ENCODE measurements around the gene UTP4. TPM values are rescaled to one million over a fixed set of nuclear protein-coding genes. Genes with fewer than 3 reads are reported as not detected.
"Not testable (repeated sequence)": the region's sequence is repeated elsewhere in the genome, so short reads cannot be mapped to it uniquely, and the experiment has no call there.

Gene UTP4
- total and polyA plus RNA-seq, 10 donors, result 12.6 to 37.9 (median 17.1) TPM

GRCh38 chr16:69120096-69120664, 12.3 kb upstream of the UTP4 start:
- DNase-seq, result peak; percentile 54
- Histone ChIP-seq H3K4me1 (peaks cover 0 to 45% (median 3%) of the 10 kb centered on the region in 6 donors), H3K9me3 (no peaks in the 10 kb centered on the region), H3K36me3 (peaks cover 4 to 79% (median 38%) of the 10 kb centered on the region in 6 donors), H3K27ac (no peak overlapping the region), H3K27me3 (replicated peaks in 1 of 7) (no peaks in the 10 kb centered on the region), H3K4me3 (no peak overlapping the region)
- intact Hi-C loops (cut with DNase I; ENCODE audit: low total_unique reads), result loop anchor here (10.0 kb wide), 1 partner anchor 415 kb away; no protein-coding TSS in a partner anchor
- WGBS, 5 donors, result 95 to 98% (median 96%) methylated on average over 16 to 19 of the region's 19 CpGs
- no peak for TF ChIP-seq CTCF (IDR thresholded peaks at IDR 0.05 in 8 of 11, conservative IDR thresholded peaks at IDR 0.05 in 3 of 11)

DNA sequence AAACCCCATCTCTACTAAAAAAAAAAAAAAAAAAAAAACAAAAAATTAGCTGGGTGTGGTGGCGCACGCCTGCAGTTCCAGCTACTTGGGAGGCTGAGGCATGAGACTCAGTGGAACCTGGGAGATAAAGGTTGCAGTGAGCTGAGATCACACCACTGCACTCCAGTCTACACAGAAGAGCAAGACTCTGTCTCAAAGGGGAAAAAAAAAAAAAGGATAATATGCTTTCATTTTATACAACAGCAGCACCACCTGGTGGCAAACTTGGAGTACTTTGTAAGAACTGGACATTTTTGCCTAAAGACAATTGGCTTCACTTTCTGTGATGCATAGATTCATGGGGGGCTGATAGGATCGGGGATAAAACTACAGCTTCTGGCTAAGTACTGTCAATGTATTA, 8.5 kb upstream of the UTP4 start:
- H3K36me3 ChIP-seq, result peaks cover 4 to 63% (median 30%) of the 10 kb centered on the region in 6 donors

DNA sequence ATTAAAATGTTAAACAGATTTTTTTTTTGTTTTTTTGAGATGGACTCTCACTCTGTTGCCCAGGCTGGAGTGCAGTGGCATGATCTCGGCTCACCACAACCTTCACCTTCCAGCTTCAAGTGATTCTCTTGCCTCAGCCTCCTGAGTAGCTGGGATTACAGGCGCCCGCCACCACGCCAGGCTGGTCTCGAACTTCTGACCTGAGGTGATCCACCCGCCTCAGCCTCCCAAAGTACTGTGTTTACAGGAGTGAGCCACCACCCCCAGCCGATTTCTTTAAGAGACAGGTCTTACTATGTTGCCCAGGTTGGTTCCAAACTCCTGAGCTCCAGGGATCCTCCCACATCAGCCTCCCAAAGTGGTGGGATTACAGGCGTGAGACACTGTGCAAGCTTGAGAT, 8.0 kb upstream of the UTP4 start:
- intact Hi-C loops (cut with DNase I; ENCODE audit: low total_unique reads), result loop anchor here (10.0 kb wide), 1 partner anchor 420 kb away; no protein-coding TSS in a partner anchor
- Histone ChIP-seq H3K36me3 (peaks cover 4 to 61% (median 25%) of the 10 kb centered on the region in 6 donors), H3K4me1 (peaks cover 9 to 70% (median 19%) of the 10 kb centered on the region in 6 donors)
- peak; percentile 46 for DNase-seq
- H3K27ac ChIP-seq; H3K27me3 ChIP-seq (replicated peaks in 1 of 7); H3K9me3 ChIP-seq; H3K4me3 ChIP-seq: not testable (repeated sequence)
- 84 to 94% (median 92%) methylated on average over 8 of the region's 8 CpGs for WGBS, 5 donors

More for the DNA sequence above, 8.5 kb upstream of the UTP4 start:
- intact Hi-C loops (cut with DNase I; ENCODE audit: low total_unique reads), result loop anchor here (10.0 kb wide), 1 partner anchor 419 kb away; no protein-coding TSS in a partner anchor
- H3K27me3 ChIP-seq (replicated peaks in 1 of 7), result no peaks in the 10 kb centered on the region
- H3K9me3 ChIP-seq, result no peaks in the 10 kb centered on the region
- H3K4me1 ChIP-seq, result peaks cover 7 to 68% (median 17%) of the 10 kb centered on the region in 6 donors
- H3K4me3 ChIP-seq, result no peak overlapping the region
- no peak overlapping the region for H3K27ac ChIP-seq
- WGBS, 5 donors, result 85 to 87% (median 85%) methylated on average over 3 of the region's 3 CpGs
- peak; percentile 20 for DNase-seq
- peak; percentile 50 to 78 (median 68) for TF ChIP-seq CTCF (IDR thresholded peaks at IDR 0.05 in 8 of 11, conservative IDR thresholded peaks at IDR 0.05 in 3 of 11)
- no peak for TF ChIP-seq POLR2AphosphoS5 (IDR thresholded peaks at IDR 0.05)
- no peak for TF ChIP-seq POLR2A (IDR thresholded peaks at IDR 0.05)

GRCh38 chr16:69124961-69125360, 7.5 kb upstream of the UTP4 start:
- Histone ChIP-seq H3K4me1 (peaks cover 14 to 71% (median 24%) of the 10 kb centered on the region in 6 donors), H3K36me3 (peaks cover 4 to 56% (median 19%) of the 10 kb centered on the region in 6 donors)
- 95 to 96% (median 96%) methylated on average over 14 of the region's 14 CpGs for WGBS, 5 donors
- H3K27me3 ChIP-seq (replicated peaks in 1 of 7); H3K27ac ChIP-seq; H3K9me3 ChIP-seq; H3K4me3 ChIP-seq: not testable (repeated sequence)
- DNase-seq, result peak; percentile 17
- intact Hi-C loops (cut with DNase I; ENCODE audit: low total_unique reads), result loop anchor here (10.0 kb wide), 1 partner anchor 420 kb away; no protein-coding TSS in a partner anchor

GRCh38 chr16:69126221-69126620, 6.2 kb upstream of the UTP4 start:
- Histone ChIP-seq H3K36me3 (peaks cover 0 to 43% (median 7%) of the 10 kb centered on the region in 6 donors), H3K27ac (peak overlapping the region in 1 of 8 donors; percentile 10), H3K4me3 (no peak overlapping the region), H3K4me1 (peaks cover 25 to 83% (median 36%) of the 10 kb centered on the region in 6 donors), H3K9me3 (no peaks in the 10 kb centered on the region), H3K27me3 (replicated peaks in 1 of 7) (no peaks in the 10 kb centered on the region)
- no peak for DNase-seq
- intact Hi-C loops (cut with DNase I; ENCODE audit: low total_unique reads), result loop anchor here (10.0 kb wide), 1 partner anchor 421 kb away; no protein-coding TSS in a partner anchor
- TF ChIP-seq POLR2A (IDR thresholded peaks at IDR 0.05) (no peak), POLR2AphosphoS5 (IDR thresholded peaks at IDR 0.05) (no peak), CTCF (IDR thresholded peaks at IDR 0.05 in 8 of 11, conservative IDR thresholded peaks at IDR 0.05 in 3 of 11) (no peak)
- 67 to 77% (median 67%) methylated on average over 3 of the region's 3 CpGs for WGBS, 5 donors

DNA sequence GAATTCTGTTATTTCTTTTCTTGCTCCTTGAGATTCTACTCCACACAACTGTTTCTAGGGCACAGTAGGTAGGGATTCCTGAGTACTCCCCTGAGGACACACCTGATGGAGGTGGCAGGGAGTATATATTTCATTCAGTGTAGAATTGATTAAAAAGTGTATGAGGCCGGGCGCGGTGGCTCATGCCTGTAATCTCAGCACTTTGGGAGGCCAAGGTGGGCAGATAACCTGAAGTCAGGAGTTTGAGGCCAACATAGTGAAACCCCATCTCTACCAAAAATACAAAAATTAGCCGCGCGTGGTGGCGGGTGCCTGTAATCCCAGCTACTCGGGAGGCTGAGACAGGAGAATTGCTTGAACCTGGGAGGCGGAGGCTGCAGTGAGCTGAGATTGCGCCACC, 5.6 kb upstream of the UTP4 start:
- H3K4me3 ChIP-seq; H3K27ac ChIP-seq; H3K27me3 ChIP-seq (replicated peaks in 1 of 7); H3K9me3 ChIP-seq: not testable (repeated sequence)
- peaks cover 0 to 37% (median 6%) of the 10 kb centered on the region in 6 donors for H3K36me3 ChIP-seq
- H3K4me1 ChIP-seq, result peaks cover 25 to 89% (median 40%) of the 10 kb centered on the region in 6 donors
- WGBS, 5 donors, result 94 to 98% (median 95%) methylated on average over 10 of the region's 10 CpGs
- peak; percentile 25 for DNase-seq
- intact Hi-C loops (cut with DNase I; ENCODE audit: low total_unique reads), result loop anchor here (10.0 kb wide), 1 partner anchor 422 kb away; no protein-coding TSS in a partner anchor
